ENCODE measurements around the gene GATD1.
A peak's percentile ranks its signal among the peaks of the same experiment; 100 is the strongest.

Gene GATD1

DNA sequence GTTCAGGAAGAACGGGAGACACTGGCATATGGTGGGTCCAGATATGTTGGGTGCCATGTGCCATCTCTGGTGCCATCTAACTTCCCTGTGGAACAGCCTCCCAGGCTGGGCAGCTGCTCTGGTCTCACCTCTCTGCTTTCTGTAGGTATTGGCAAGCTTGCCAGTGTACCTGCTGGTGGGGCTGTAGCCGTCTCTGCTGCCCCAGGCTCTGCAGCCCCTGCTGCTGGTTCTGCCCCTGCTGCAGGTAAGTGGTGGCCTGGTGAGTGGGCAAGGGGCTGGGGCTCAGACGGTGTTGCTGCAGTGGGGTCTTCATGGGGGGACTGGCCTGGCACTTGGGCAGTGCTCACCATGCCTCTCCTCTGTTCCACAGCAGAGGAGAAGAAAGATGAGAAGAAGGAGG lies 35.1 kb upstream of the GATD1 start:
- no peak for DNase-seq (ENCODE audit: low spot score)

DNA sequence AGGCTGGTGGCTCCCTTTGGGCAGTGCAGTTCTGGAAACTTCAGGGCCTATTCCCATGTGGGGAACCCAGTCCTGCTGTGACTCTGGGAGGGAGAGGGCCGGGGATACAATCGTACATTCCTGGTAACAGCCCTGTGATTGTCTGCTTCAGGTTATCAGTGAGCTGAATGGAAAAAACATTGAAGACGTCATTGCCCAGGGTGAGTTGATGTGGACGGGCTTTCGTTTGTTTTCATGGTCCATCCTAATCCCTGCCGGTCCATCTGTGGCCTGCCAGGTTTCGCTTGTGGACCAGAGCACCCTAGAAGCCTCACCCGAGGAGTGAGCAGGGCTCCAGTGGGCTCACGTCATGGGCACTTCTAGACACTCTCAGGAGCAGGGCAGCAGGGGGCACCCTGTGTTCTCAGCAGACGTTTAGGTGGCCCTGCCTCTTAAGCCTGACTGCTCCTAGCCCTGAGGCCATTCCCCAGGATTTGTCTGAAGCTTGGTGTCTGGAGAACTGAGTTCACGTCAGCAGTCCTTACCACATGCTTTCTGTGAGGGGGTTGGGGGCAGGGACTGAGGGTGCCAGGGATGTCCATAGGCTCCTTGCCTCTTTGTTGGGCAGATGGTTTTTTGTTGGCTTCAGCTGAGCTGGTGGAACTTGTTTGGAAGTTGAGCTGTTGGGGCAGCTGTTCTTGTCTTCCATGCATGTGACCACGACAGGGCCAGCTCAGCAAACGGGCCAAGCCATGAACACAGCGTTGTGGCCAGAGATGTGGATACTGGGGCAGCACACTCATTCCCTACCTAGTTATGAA lies 34.4 kb upstream of the GATD1 start:
- DNase-seq (ENCODE audit: low spot score), result no peak

DNA sequence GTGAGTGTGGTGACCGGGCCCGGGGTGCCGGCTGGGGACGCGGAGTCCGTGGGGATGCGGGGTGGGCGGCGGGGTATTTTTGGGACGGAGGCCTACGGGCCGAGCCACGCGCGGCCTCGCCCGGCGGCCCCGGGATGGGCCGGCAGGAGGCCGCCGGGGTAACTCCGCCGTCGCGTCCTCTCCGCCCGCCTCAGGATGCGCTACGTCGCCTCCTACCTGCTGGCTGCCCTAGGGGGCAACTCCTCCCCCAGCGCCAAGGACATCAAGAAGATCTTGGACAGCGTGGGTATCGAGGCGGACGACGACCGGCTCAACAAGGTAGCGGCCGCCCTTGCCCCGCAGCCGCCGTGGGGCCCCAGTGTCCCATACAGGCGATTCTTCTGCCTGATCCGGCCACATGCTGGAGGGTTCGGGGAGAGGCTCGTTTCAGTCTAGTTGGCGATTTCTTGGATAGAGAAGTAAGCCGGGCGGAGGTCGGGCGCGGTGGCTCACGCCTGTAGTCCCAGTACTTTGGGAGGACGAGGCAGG lies 32.8 kb upstream of the GATD1 start:
- DNase-seq (ENCODE audit: low spot score), result no peak

DNA sequence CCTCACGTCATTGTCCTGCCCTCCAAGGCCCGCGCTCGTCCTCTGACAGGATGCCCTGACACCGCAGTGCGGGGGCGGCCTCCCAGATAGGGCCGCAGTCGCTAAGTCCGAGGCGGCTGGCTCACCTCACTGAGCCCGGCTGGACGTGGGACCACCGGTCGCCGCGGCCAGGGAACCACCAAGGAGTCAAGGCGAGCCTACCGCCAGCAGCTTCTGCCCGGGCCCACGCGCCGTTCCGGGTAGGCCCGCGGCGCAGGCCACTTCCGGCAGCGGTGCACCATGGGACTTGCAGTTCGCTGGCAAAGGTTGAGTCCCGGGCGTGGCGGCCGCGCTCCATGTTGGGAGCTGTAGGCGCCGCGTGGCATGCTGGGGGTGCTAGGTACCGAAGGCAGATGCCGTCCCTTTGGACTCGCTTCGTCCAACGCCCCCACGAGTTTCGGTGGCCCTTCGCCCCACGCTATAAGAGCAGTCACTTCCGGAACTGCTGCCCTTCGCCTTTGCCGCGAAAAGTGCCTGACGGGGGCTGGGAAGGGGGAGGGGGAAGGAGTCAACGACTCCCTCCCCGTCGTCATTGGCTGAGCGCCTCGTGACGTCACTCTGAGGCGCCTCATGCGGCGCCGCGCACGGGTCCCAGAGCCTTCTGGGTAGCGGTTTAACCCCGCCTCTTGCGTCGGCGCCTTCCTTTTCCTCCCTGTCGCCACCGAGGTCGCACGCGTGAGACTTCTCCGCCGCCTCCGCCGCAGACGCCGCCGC lies 32.2 kb upstream of the GATD1 start, which contains the start of gene RPLP2:
Gene RPLP2 (plus strand): TSS at position 681 of the 753 bp plus-strand sequence. CDS start 268 bp downstream, outside the sequence.
- peak; percentile 96 for DNase-seq (ENCODE audit: low spot score)

DNA sequence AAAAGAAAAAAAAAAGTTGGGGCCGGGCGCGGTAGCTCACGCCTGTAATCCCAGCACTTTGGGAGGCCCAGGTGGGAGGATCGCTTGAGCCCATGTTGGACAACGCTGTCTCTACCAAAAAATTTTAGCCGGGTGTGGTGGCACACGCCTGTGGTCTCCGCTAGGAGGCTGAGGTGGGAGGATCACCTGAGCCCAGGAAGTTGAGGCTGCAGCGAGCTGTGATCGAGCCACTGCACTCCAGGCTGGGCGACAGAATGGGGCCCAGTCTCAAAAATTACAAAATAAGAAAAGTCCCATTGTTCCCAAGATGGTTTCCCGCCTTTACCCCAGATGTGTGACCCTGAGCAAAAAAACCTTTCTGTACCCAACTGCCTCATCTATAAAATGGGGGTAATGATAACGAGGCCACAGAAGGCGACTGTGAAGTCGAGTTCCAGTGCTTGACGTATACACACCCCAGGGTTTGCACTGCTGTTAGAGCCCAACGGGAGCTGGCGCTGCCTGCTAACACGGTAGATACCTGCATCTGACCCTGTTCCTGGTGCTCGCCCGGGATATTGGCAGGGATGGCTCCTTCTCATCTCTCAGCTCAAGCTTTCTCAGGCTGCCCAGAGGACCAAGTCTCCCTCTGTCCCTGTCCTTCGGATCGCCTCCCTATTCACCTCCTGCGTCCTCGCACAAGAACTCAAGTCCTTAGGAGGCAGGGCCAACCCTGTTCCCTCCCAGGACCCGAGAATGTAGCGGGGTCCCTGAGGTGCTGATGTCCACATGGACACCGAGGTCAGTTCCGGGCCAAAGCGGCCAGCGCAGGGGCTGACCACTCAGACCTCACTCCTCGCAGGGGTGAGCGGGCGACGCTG lies 31.4 kb upstream of the GATD1 start:
- peak; percentile 33 for DNase-seq (ENCODE audit: low spot score)

DNA sequence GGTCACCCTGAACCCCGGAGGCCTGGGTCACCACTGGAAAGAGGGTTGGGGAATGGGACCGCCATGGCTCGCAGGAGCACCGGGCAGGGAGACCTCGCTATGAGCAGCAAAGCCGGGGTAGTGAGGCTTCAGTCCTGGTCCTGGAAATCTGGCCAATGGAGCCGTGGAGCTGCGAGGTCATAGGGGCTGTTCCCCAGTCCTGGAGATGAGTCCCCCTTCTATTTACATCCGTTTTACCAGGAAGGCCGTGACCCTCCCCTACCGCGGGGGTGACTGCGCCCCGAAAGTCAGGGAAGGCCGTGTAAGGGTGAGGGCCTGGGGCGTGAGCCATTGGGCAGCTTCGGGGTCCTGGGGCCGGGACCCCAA lies 27.3 kb upstream of the GATD1 start:
- DNase-seq (ENCODE audit: low spot score), result no peak

DNA sequence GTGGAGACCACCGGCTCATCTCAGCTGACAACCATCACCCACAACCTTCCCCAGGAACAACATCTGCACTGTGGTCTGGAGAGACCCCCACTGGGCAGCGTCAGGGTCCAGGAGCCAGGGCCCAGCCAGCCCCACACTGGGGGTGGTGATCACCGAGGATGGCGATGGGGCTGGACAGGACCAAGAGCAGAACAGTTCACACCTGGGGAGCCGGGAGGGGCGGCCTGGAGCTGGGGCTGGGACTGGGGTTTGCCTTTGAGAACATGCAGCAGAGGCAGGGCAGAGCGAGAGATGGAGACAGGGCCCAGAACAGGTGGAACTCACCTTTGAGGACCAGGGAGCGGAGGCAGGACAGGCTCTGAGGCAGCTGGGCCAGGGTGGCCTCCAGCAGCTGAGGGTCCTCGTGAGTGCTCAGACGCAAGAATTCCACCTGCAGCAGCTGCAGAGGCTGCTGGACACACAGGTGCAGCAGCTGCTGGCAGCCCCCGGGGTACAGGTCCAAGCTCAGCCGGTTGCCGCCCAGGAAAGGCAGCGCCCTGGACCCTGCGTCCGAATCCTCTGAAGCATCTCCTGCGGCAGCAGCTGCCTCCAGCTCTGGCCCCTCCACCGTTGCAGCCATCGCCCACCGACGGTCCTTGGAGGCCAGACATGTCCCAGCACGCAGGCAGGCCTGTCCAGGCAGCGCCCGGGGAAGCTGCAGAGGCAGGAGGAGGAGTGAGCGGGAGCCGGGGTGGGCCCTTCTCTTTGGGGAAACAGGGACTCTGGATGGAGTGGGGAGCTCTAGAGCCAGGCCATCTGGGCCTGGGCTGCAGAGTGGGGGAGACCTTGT lies 26.7 kb upstream of the GATD1 start:
- DNase-seq (ENCODE audit: low spot score), result no peak

DNA sequence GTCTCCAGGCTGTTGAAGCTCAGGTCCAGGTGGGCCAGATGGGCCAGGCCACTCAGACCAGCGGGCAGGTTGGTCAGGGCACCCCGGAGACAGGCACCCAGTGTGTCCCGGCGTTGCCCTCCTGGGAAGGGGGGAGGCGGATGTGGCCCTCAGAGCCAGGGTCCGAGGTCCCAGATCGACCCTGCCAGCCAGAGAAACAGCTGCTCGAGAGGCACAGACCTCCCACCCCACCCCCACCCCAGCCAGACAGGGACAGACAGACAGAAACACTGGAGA lies 26.1 kb upstream of the GATD1 start:
- no peak for DNase-seq (ENCODE audit: low spot score)

DNA sequence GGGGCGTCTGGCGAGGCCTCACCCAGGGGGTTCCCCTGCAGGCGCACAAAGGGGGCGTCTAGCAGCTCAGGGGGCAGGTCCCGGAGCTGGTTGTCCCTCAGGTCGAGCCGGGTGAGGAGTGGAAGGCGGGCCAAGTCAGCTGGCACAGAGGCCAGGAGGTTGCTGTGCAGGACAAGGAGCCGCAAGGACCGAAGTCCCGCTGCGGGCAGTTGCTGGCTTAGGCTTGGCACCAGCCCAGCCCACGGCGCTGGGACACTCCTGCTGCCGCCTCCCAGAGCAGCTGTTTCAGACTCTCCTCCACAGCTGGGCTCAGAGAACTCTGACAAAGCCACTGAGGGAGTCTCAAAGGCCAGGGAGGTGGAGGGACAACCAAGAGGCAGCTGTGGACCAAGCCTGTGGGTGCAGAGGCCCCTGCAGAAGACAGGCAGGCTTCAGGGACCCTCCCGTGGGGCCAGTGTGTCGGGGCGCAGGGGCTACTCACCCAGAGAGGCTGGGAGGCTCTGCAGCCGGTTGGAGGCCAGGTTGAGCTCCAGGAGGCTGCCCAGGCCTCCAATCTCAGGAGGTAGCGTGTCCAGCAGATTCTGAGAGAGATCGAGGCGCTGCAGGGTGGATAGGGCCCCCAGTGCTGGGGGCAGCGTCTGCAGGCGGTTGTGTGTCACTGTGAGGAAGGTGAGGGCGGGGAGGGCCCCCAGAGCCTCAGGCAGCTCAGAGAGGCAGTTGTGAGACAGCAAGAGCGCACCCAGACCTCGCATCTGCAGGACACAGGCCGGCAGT lies 25.6 kb upstream of the GATD1 start:
- DNase-seq (ENCODE audit: low spot score), result no peak

DNA sequence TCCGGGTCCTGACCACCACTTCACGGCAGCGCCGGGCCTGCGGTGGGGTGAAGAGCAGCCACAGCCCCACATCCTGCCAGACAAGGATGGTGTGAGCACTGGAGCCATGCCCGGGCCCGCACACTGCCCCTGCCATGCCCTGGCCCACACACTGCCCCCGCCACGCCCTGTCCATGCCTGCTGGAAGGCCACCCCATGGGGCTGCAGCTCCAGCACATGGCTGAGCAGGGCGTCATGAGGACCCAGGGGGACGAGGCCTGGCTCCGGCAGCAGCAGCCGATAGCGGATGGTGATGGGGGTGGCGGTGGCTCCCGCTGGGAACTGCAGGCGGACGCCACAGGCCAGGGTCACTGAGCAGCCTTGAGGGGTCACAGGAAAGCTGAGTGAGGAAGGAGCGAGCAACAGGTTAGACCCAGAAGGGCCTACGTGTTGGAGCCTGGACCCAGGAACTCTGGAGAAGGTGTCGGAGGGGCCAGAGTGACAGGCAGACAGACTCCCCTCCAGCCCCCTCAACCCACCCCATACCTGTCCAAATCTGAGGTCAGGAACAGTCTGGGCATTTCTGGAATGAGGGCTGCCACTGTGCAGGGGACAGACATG lies 24.8 kb upstream of the GATD1 start:
- DNase-seq (ENCODE audit: low spot score), result no peak

DNA sequence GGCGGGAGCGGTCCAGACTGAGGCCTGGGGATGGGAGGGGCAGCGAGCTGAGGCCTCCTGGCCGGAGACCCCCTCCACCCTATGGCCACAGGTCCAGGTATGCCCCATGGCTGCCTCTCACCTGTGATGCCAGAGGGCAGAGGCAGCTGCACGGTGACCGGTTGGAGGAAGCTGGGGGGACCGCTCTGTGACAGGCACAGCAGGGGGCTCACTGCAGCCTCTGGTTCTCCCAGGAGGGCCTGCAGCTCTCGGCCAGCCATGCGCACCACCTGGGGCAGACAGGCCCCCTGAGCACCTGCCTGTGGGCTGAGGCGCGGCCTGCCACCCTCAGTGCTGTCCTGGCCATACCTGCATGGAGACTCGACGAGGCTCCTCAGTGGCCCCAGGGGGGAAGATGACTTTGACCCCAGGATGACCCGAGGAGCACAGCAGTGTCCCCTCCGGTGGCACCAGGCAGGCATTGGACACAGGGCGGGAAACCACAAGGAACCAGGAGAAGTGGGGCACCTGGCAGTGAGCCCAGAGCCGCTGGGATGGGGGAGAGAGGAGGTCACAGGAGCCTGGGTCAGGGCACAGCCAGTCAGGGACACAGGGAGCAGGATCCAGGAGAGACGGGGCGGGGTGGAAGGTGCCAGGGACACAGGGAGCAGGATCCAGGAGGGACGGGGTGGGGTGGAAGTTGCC lies 24.0 kb upstream of the GATD1 start:
- DNase-seq (ENCODE audit: low spot score), result no peak

DNA sequence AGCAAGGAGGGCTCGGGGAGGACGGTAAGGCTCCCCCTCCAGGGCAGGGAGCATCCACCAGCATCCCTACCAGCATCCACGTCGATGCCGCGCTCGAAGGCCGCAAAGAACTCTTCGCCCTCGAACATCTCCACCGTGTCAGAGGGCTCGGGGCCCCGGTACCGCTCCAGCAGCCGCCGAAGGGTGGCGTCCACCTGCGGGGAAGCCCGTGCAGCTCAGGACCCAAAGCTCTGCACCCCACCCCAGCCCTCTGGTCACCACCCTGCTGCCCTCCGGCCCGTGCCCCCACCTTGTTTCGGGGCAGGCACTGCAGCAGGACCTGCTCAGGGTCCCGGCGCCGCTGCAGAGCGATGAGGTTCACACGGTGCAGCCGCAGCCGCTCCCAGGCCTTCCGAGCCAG lies 23.2 kb upstream of the GATD1 start:
- DNase-seq (ENCODE audit: low spot score), result no peak

DNA sequence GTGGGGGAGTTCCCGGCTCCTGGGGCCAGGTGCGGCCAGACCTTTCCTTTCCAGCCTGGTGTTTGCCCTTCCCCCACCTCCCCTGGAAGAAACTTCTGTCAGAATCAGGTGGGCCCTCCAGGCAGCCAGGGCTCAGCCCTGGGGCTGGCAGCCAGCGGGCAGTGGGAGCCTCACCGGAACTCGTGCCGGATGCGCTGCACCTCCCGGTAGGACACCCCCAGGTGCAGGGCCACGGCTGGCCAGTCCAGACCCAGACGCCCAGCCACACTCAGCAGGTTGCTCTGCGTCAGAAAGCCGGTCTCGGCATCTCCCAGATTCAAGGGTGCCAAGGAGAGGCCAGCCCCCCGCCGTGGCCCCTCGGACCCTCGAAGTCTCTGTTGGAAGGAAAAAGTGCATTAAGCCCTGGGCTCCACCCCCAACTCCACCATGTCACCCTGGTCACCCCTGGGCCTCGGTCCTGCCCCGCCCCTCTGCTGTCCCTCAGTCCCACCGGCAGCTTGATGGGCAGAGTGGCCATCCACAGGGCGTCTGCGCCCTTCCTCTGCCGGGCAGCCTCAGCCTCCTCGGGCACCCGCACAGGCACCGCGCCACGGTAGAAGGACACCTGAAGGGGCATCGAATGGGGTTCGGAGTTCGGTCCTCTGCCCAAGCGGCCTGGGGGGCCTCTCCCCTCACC lies 22.5 kb upstream of the GATD1 start:
- no peak for DNase-seq (ENCODE audit: low spot score)

DNA sequence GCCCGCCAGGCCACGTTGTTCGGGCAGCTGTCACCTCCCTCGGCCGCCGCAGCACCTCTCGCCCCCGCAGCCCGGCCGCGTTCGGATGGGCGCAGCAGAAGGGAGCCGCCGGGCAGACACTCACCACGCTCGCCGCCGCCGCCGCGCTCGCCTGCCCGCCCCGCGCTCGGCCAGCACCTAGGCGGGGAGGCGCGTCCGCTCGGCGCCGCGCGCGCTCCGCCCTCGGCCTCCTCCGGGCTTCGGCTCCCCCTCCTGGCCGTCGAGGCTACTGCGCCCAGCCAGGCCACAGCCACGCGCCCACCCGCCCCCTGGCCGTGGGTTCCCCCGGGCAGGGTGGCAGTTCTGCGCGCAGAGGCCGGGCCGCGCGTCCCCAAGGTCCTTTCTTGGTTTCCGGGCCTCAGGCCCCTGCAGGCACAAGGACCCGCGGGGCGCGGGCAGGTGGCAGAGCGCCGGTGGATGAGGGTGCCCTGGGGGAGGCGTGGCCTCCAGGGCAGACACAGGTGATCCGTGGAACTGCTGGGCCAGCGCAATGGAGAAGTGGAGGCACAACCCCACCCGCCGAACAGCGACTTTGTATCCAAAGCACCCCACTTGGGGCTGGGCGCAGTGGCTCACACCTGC lies 20.9 kb upstream of the GATD1 start, which contains the start of gene SLC25A22:
Gene SLC25A22 (minus strand): TSS at position 189 of the 621 bp plus-strand sequence. CDS start 3,275 bp downstream, outside the sequence.
- peak; percentile 75 for DNase-seq (ENCODE audit: low spot score)

DNA sequence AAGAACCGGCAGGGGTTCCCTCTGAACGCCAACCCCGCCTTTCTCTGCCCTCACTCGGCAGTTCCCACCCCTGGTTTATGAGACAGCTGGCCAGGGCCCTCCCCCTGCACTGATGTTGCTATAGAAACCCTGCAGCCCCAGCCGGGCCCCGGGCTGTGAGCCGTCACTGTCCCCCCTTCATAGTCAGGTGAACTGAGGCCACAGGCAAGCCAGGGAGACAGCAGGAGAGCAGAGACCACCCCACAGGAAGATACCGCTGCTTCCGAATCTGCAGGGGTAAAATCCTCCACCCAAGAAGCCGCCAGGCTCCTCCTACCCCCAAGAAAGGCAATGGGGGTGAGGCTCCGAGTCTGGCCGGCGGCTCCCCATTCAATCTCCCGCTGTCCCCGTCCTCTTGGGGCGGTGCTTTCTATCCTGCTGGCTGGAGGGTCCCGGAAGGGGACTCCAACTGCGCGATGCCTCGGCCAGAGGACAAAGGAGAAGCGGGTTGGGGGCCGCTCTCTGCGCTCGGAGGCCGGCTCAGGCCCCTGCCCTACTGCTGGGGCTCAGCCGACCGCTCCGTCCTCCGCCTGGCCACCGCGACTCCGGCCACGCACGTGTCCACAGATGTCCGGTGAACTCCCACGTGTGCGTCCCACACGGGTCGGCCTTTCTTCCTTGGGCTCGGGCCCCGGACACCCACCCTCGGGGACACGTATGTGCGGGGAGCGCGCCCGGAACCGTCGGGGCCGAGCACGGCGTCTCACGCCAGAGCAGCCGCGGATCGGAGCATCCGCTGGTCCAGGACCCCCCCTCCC lies 20.2 kb upstream of the GATD1 start:
- DNase-seq (ENCODE audit: low spot score), result peak; percentile 60

DNA sequence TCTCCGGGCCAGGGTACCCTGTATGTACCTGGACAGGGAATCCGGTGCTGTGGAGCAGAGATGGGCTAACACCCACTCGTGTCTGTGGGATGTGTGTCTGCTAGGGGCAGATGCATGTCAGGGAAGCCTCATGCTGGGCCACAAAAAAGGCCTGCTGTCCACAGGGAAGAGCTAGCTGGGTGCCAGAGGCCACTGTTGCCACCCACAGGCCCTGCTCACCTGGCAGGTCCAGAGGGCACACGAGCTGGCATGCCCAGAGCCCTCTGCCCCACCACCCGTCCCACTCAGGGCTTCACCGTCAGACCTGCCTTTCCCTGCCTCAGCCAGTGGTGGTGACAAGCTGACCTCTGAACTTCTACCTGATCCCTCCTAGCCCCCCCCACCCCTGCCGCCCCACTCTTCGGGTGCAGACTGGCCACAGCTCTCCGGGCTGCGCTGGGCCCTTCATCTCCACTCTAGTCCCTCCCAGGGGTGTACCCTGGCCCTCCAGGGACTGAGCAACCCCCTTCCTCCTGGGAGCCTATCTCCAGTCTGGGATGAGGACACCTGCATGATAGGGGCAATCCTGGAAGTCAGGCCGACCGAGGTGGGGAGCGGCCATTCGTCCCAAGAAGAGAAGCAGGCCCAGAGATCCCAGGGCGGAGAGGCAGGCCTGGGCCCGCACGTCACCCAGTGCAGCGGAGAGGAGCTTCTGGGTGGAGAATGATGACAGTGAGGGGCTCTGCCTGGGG lies 19.4 kb upstream of the GATD1 start:
- no peak for DNase-seq (ENCODE audit: low spot score)
